Measurements from ENCODE around the gene ATF4.
A peak's percentile ranks its signal among the peaks of the same experiment; 100 is the strongest.

Gene ATF4

DNA sequence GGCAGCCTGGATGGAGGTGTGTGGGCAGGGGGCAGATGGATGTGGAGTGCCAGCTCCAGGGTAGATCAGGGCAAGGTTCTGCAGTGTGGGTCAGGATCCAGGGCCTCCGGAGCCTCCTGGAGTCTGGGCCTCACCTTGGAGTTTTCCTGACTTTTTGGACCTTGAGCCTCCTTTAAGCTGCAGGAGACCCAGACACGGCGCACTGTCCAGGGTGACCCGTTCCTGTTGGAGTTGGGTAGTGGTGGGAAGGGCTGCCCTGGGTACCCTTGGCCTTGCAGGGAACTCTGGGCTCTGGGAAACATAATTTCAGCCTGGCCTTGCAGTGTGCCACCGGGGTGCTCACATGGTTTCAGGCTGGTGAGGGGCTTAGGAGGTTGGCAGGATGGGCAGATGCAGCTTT is 46.5 kb upstream of the ATF4 start:
- Histone ChIP-seq H2AK5ac (ENCODE audit: low read depth, low read length) (peak overlapping the region; percentile 51), H4K8ac (ENCODE audit: low read depth, low read length) (no peak overlapping the region), H3K14ac (ENCODE audit: low read length) (no peak overlapping the region), H2AFZ (ENCODE audit: low read length) (no peak overlapping the region), H3K18ac (ENCODE audit: low read length) (peak overlapping the region; percentile 39), H3K79me1 (ENCODE audit: low read depth, low read length) (peaks cover 8% of the 10 kb centered on the region), H2BK12ac (ENCODE audit: low read length) (no peak overlapping the region), H3K36me3 (replicated peaks in 1 of 2; ENCODE audit: control insufficient read depth in 2 of 2, insufficient read depth in 2 of 2, low read length in 2 of 2) (peaks cover 0 to 14% of the 10 kb centered on the region in 2 donors), H3K4me1 (ENCODE audit: control insufficient read depth in 2 of 2, insufficient read depth in 1 of 2, low read depth in 1 of 2, low read length in 2 of 2) (peaks cover 54 to 57% of the 10 kb centered on the region in 2 donors), H3K4ac (ENCODE audit: low read length) (no peak overlapping the region), H3K9me3 (replicated peaks in 1 of 2; ENCODE audit: control insufficient read depth in 2 of 2, insufficient read depth in 1 of 2, low read depth in 1 of 2, low read length in 2 of 2) (no peaks in the 10 kb centered on the region), H3K27me3 (ENCODE audit: control insufficient read depth in 3 of 3, insufficient read depth in 3 of 3, low read depth in 1 of 3, low read length in 3 of 3) (no peaks in the 10 kb centered on the region), H3K9ac (ENCODE audit: low read depth, low read length, poor library complexity) (no peak overlapping the region), H3K27ac (replicated peaks; ENCODE audit: low read length) (no peak overlapping the region), H2BK5ac (ENCODE audit: low read length) (no peak overlapping the region), H2BK15ac (ENCODE audit: low read length) (no peak overlapping the region), H3K4me3 (ENCODE audit: low read length in 2 of 2) (no peak overlapping the region), H3K23ac (ENCODE audit: low read depth, low read length, poor library complexity) (no peak overlapping the region), H4K91ac (ENCODE audit: low read depth, low read length, poor library complexity) (no peak overlapping the region), H2BK120ac (ENCODE audit: low read depth, low read length) (no peak overlapping the region), H3K4me2 (ENCODE audit: insufficient read depth, low read length, poor library complexity, severe bottlenecking) (no peak overlapping the region)
- no CpG with 5 or more reads among the region's 5 CpGs for WGBS, 2 donors (ENCODE audit: extremely low coverage in 2 of 2, insufficient read length in 2 of 2, insufficient replicate concordance in 1 of 2)
- DNase-seq (ENCODE audit: low spot score), result no peak

DNA sequence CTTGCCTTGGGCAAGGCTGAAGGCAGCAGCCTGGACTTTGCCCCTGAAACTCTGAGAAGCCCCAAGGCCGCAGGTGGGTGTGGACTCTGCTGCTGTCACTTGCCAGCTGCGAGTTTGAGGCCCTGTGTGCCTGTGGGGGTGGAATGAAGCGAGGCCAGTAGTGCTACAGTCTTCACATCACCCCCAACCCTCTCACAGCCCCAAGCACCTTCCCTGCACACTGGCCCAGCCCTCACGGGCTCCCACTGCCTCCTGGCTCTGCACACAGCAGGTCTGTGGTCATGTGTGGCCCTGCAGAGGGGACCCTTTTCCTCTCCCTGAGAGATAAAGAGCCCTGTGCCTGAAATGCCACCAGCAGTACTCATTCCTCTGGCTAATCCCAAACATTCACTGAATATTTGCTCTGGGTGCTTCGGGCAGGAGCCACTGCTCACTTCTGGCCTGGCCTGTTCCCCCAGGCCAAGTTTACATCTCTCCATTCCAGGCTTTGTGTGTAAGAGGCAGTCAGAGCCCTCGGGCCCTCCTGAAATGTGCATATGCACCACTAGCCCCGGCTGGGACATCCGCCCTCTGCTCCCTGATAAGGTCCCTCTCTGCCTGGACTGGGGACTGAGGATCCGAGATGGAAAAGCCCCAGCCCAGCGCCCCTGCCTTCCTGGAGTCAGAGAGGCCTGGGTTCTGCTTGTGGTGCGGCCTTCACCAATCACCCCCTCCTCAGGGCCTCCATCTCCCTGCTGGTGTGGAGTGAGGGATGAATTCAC is 45.8 kb upstream of the ATF4 start:
- Histone ChIP-seq H3K14ac (ENCODE audit: low read length) (no peak overlapping the region), H3K4me1 (ENCODE audit: control insufficient read depth in 2 of 2, insufficient read depth in 1 of 2, low read depth in 1 of 2, low read length in 2 of 2) (peaks cover 52 to 57% of the 10 kb centered on the region in 2 donors), H3K23ac (ENCODE audit: low read depth, low read length, poor library complexity) (peak overlapping the region; percentile 34)

DNA sequence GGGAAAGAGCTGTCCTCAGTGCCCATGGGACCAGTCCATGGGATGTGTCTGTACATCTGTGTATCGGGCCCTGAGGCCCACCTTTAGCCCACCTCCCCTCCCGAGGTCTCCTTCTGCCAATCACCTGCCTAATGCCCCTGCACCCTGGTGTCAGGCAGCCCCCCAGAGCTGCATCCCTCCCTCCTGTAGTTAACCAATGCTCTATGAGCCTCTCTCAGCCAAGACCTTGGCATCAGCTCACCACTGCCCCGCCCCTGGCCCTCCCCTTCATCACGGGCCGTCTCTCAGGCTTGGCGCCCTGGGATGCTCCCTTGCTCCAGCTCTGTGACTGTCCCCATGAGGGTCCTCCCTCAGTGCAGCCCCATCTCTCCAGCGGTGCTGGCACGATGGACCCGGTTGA is 45.0 kb upstream of the ATF4 start:
- DNase-seq (ENCODE audit: low spot score), result no peak
- no peak overlapping the region for H2BK12ac ChIP-seq (ENCODE audit: low read length)
- H3K18ac ChIP-seq (ENCODE audit: low read length), result peak overlapping the region; percentile 73
- no peak overlapping the region for H4K8ac ChIP-seq (ENCODE audit: low read depth, low read length)
- no peaks in the 10 kb centered on the region for H3K27me3 ChIP-seq (ENCODE audit: control insufficient read depth in 3 of 3, insufficient read depth in 3 of 3, low read depth in 1 of 3, low read length in 3 of 3)
- no peak overlapping the region for H2BK120ac ChIP-seq (ENCODE audit: low read depth, low read length)
- no peak overlapping the region for H3K4ac ChIP-seq (ENCODE audit: low read length)
- no CpG with 5 or more reads among the region's 9 CpGs for WGBS, 2 donors (ENCODE audit: extremely low coverage in 2 of 2, insufficient read length in 2 of 2, insufficient replicate concordance in 1 of 2)
- H3K23ac ChIP-seq (ENCODE audit: low read depth, low read length, poor library complexity), result no peak overlapping the region
- H3K79me1 ChIP-seq (ENCODE audit: low read depth, low read length), result peaks cover 8% of the 10 kb centered on the region
- H2BK15ac ChIP-seq (ENCODE audit: low read length), result no peak overlapping the region
- no peak overlapping the region for H3K4me2 ChIP-seq (ENCODE audit: insufficient read depth, low read length, poor library complexity, severe bottlenecking)
- no peak overlapping the region for H2AFZ ChIP-seq (ENCODE audit: low read length)
- no peak overlapping the region for H3K14ac ChIP-seq (ENCODE audit: low read length)
- no peak overlapping the region for H3K27ac ChIP-seq (replicated peaks; ENCODE audit: low read length)
- H3K9ac ChIP-seq (ENCODE audit: low read depth, low read length, poor library complexity), result peak overlapping the region; percentile 1
- H3K36me3 ChIP-seq (replicated peaks in 1 of 2; ENCODE audit: control insufficient read depth in 2 of 2, insufficient read depth in 2 of 2, low read length in 2 of 2), result peaks cover 0 to 14% of the 10 kb centered on the region in 2 donors
- no peaks in the 10 kb centered on the region for H3K9me3 ChIP-seq (replicated peaks in 1 of 2; ENCODE audit: control insufficient read depth in 2 of 2, insufficient read depth in 1 of 2, low read depth in 1 of 2, low read length in 2 of 2)
- peak overlapping the region; percentile 10 for H2AK5ac ChIP-seq (ENCODE audit: low read depth, low read length)
- H2BK5ac ChIP-seq (ENCODE audit: low read length), result no peak overlapping the region
- H4K91ac ChIP-seq (ENCODE audit: low read depth, low read length, poor library complexity), result no peak overlapping the region
- H3K4me1 ChIP-seq (ENCODE audit: control insufficient read depth in 2 of 2, insufficient read depth in 1 of 2, low read depth in 1 of 2, low read length in 2 of 2), result peaks cover 44 to 49% of the 10 kb centered on the region in 2 donors
- H3K4me3 ChIP-seq (ENCODE audit: low read length in 2 of 2), result no peak overlapping the region

More for the DNA sequence above, 45.8 kb upstream of the ATF4 start:
- H4K91ac ChIP-seq (ENCODE audit: low read depth, low read length, poor library complexity), result no peak overlapping the region
- H4K8ac ChIP-seq (ENCODE audit: low read depth, low read length), result no peak overlapping the region
- H3K9me3 ChIP-seq (replicated peaks in 1 of 2; ENCODE audit: control insufficient read depth in 2 of 2, insufficient read depth in 1 of 2, low read depth in 1 of 2, low read length in 2 of 2), result no peaks in the 10 kb centered on the region
- H2BK120ac ChIP-seq (ENCODE audit: low read depth, low read length), result no peak overlapping the region
- no peak overlapping the region for H3K4me2 ChIP-seq (ENCODE audit: insufficient read depth, low read length, poor library complexity, severe bottlenecking)
- H3K4ac ChIP-seq (ENCODE audit: low read length), result no peak overlapping the region
- H3K27ac ChIP-seq (replicated peaks; ENCODE audit: low read length), result no peak overlapping the region
- H3K27me3 ChIP-seq (ENCODE audit: control insufficient read depth in 3 of 3, insufficient read depth in 3 of 3, low read depth in 1 of 3, low read length in 3 of 3), result no peaks in the 10 kb centered on the region
- peaks cover 0 to 14% of the 10 kb centered on the region in 2 donors for H3K36me3 ChIP-seq (replicated peaks in 1 of 2; ENCODE audit: control insufficient read depth in 2 of 2, insufficient read depth in 2 of 2, low read length in 2 of 2)
- H2AK5ac ChIP-seq (ENCODE audit: low read depth, low read length), result peak overlapping the region; percentile 51
- no peak overlapping the region for H3K9ac ChIP-seq (ENCODE audit: low read depth, low read length, poor library complexity)
- no peak overlapping the region for H3K18ac ChIP-seq (ENCODE audit: low read length)
- H3K4me3 ChIP-seq (ENCODE audit: low read length in 2 of 2), result no peak overlapping the region
- no peak overlapping the region for H2BK12ac ChIP-seq (ENCODE audit: low read length)
- peaks cover 6% of the 10 kb centered on the region for H3K79me1 ChIP-seq (ENCODE audit: low read depth, low read length)
- H2BK15ac ChIP-seq (ENCODE audit: low read length), result no peak overlapping the region
- WGBS, 2 donors (ENCODE audit: extremely low coverage in 2 of 2, insufficient read length in 2 of 2, insufficient replicate concordance in 1 of 2), result no CpG with 5 or more reads among the region's 11 CpGs
- no peak overlapping the region for H2AFZ ChIP-seq (ENCODE audit: low read length)
- no peak overlapping the region for H2BK5ac ChIP-seq (ENCODE audit: low read length)
- no peak for DNase-seq (ENCODE audit: low spot score)

DNA sequence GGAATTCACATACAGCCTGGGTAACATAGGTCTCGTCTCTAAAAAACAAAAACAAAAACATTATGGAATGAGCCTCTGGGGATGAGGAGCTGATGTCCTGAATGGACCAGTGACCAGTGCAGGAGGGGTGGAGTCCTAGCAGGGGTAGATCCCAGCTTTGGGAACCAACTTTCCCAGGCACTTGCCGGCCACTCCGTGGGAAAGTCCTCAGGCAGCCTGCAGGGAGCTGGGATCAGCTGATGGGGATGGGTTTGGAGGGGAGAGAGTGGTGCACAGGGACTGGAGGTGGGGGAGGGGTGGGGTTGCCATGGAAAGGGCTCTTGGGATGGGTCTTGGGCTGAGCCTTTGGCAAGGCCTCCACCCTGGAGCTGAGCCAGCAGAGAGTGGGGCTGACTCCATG is 44.5 kb upstream of the ATF4 start:
- no peak overlapping the region for H3K14ac ChIP-seq (ENCODE audit: low read length)
- H2BK12ac ChIP-seq (ENCODE audit: low read length), result no peak overlapping the region
- no peak overlapping the region for H2AFZ ChIP-seq (ENCODE audit: low read length)
- H3K23ac ChIP-seq (ENCODE audit: low read depth, low read length, poor library complexity), result no peak overlapping the region
- H3K18ac ChIP-seq (ENCODE audit: low read length), result no peak overlapping the region
- H3K4me2 ChIP-seq (ENCODE audit: insufficient read depth, low read length, poor library complexity, severe bottlenecking), result no peak overlapping the region
- H3K4ac ChIP-seq (ENCODE audit: low read length), result no peak overlapping the region
- no CpG with 5 or more reads among the region's 3 CpGs for WGBS, 2 donors (ENCODE audit: extremely low coverage in 2 of 2, insufficient read length in 2 of 2, insufficient replicate concordance in 1 of 2)
- H2BK15ac ChIP-seq (ENCODE audit: low read length), result no peak overlapping the region
- no peak for DNase-seq (ENCODE audit: low spot score)
- peak overlapping the region; percentile 50 for H3K9ac ChIP-seq (ENCODE audit: low read depth, low read length, poor library complexity)
- no peak overlapping the region for H4K91ac ChIP-seq (ENCODE audit: low read depth, low read length, poor library complexity)
- peaks cover 38 to 43% of the 10 kb centered on the region in 2 donors for H3K4me1 ChIP-seq (ENCODE audit: control insufficient read depth in 2 of 2, insufficient read depth in 1 of 2, low read depth in 1 of 2, low read length in 2 of 2)
- H3K27me3 ChIP-seq (ENCODE audit: control insufficient read depth in 3 of 3, insufficient read depth in 3 of 3, low read depth in 1 of 3, low read length in 3 of 3), result no peaks in the 10 kb centered on the region
- no peak overlapping the region for H3K4me3 ChIP-seq (ENCODE audit: low read length in 2 of 2)
- no peak overlapping the region for H2BK120ac ChIP-seq (ENCODE audit: low read depth, low read length)
- H2BK5ac ChIP-seq (ENCODE audit: low read length), result no peak overlapping the region
- H3K9me3 ChIP-seq (replicated peaks in 1 of 2; ENCODE audit: control insufficient read depth in 2 of 2, insufficient read depth in 1 of 2, low read depth in 1 of 2, low read length in 2 of 2), result no peaks in the 10 kb centered on the region
- H3K36me3 ChIP-seq (replicated peaks in 1 of 2; ENCODE audit: control insufficient read depth in 2 of 2, insufficient read depth in 2 of 2, low read length in 2 of 2), result peaks cover 0 to 14% of the 10 kb centered on the region in 2 donors
- no peak overlapping the region for H2AK5ac ChIP-seq (ENCODE audit: low read depth, low read length)
- H4K8ac ChIP-seq (ENCODE audit: low read depth, low read length), result no peak overlapping the region
- peaks cover 8% of the 10 kb centered on the region for H3K79me1 ChIP-seq (ENCODE audit: low read depth, low read length)
- no peak overlapping the region for H3K27ac ChIP-seq (replicated peaks; ENCODE audit: low read length)
